NT2/D1 (cell line): ENCODE measurements around the gene ABT1.

Experiments
- SUZ12 ChIP-seq: IDR thresholded peaks from 2 replicates; pipeline ENCODE4 v1.6.1; 2011; ENCODE audit not compliant: insufficient read length, insufficient read depth; ENCODE audit errors: extremely low read depth
- ZNF274 ChIP-seq: IDR thresholded peaks from 2 replicates; pipeline ENCODE4 v1.6.1; 2011; ENCODE audit warnings: mild to moderate bottlenecking, low read depth, low read length

DNA sequence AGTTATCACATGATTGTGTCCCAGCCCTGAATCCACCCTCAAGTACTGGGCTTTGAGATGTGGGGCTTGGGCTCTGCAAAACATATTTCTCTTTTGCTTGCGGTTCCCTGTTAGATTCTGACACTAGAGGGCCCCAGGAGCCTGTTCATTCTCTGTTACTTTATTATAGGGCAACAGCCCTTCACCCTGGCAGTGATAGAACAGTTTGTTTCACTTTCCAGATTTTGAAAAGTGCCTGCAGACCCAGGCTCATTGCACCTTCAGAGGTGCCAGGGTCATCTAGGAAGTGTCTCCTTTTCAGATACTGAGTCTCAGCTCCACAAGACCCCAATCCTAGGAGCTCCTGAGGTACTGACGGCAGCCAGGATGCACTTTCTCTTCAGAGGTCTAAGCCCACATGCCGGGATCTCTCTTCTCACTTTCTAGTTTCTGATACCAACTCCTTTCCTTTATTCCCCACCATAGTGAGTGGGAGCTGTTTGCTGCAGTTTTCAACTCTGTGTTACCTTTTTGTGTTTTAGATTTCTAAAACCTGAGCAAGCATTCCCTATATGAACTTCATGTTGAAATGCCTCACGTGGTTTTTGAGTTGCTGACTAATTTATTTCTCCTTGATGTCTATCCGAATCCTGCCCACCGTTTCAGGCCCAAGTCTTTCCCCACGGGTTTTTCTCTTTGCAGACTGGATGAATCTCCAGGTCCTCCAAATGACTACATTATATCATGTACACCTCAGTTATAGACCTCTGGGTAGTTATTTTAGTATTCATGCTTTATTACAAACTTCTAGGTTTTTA is 10.9 kb downstream of the ABT1 start:
- no peak for TF ChIP-seq ZNF274
- no peak for TF ChIP-seq SUZ12
